NCI-H2029 treated with DMSO at 0.1 percent for 48 hours (cell line): ENCODE data around the gene ERBB4.

ENCODE experiments used
- DNase-seq: peaks from one replicate; lab custom pipeline; 2025; lab: John Stamatoyannopoulos, UW

ERBB4 gene

DNA sequence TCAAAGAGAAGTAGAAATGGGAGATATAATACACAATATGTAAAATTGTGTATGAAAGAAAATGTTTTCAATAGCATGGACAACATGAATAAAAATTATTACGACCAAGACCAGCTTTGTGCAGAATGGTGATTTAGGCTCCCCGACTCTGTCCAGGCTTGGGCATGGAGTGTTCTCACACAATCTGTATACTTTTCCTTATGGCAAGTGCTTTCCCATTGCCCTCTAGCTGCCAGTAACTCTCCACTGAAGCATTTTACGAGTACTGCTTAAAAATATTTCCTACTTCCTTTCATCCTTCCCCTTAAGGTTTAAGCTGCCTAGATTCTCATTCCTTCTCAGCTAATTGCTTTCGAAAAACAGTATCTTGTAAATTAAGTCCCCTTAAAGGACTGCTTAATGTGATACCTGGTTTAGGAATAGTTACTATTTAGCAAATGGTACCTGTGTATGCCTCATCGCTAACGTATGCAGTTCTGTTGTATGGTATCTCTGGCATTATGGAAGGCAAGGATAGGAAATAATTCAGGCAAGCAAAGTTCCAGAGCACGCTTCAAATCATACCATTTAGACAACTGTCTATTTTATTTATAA lies 714.6 kb downstream of the ERBB4 start:
- no peak for DNase-seq

DNA sequence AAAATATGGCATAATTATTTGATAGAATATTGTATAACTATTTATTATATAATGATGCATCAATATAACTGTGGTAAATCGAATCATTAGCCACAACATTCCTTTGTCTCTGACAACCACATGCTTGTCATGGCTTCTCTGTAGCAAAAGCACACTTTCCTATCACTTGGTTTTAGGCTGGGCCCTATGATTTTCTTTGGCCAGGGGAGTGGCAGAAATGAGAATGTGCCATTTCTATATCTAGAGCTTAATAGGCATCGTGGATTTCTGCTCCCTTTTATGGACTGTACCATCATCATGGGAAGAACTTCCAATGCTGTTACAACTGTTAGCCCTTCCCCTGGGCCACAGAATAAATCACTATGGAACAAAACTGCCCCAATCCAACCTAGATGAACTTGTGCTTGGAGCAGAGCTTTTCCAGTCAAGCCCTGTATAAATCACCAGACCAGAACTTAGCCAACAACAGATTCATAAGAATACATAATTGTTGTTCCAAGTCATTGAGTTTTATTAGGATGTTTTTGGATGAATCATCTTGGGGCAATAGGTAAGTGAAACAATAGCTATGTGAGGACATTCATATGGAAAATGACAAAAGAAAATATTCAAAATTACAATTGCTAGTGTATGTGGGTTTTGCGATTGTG lies 715.8 kb downstream of the ERBB4 start:
- no peak for DNase-seq

DNA sequence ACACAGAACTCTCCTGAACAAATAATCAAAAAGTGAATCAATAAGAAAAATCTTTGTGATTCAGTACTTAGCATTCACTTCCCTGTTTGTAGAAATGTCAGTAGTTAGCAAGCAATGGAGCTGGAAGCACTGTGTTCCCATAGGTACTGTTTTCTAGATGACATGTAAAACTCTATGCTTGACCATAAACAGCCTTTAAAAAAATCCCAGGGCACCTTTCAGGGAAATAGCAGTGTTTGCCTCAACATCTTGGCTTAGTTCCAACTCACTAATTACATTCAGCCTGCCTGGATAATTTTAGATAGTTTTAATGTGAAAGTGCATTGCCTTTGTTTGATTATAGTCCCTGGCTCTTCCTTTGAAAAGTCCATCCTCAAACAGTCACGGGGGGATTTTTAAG lies 721.8 kb downstream of the ERBB4 start:
- DNase-seq: no peak

DNA sequence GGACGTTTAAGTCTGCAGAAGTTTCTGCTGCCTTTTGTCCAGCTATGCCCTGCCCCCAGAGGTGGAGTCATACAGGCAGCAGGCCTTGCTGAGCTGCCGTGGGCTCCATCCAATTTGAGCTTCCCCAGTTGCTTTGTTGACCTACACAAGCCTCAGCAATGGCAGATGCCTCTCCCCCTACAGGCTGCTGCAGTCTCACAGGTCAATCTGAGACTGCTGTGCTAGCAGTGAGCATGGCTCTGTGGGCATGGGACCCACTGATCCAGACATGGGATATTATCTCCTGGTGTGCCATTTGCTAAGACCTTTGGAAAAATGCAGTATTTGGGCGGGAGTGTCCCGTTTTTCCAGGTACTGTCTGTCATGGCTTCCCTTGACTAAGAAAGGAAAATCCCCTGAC lies 726.0 kb downstream of the ERBB4 start:
- DNase-seq: no peak

DNA sequence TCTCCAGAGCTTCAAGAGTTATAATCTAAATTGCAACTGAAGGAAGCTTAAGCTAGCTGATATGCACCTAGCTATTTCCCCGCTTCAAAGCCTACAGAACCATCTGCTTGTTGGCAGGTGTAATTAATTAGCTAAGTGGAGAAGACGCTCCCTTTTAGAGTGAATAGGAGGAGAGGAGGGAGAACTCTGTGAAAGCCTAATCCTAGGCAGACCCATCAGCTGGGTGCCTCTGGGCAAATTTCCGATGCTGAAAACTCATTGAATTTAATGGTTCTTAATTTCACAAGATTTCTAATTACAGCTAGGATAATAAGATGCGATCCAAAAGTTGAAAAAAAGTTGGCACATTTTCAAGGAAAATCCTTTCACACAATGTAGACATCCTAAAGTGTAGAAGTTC lies 735.9 kb downstream of the ERBB4 start:
- no peak for DNase-seq

DNA sequence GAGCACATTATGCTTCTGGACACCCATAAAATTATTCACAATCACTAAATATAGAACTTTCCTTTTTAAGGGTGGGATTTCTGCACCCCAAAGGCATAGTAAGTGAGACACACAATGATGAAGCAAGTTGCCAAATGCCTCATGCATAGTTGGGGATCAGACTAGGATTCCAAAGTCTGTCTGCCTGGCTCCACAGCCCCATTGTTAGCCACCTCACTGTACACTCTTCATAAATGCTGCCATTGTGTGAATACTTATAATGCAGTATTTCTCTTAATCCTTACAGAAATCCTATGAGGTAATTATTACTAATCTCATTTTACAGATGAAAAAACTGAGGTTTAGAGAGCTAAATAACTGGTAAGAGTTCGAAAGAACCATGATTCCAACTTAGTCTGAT lies 738.6 kb downstream of the ERBB4 start:
- no peak for DNase-seq

DNA sequence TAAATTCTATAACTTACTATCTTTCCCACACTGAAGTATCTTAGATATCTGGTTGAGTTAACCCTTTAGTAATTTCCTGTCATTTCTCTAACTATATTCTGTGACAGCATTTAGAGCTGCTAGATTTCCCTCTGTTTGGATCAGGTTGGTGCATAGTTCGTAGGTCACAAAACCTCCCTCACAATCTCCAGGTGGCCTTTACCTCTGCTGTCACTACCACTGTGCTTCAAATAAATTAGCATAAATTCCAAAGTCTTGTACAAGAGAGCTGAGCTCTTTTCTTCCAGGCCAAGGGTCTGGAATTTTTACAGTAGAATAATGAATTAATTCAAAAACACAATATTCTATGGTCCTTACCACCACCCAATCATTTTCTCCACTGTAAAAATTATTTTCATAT lies 739.7 kb downstream of the ERBB4 start:
- no peak for DNase-seq

DNA sequence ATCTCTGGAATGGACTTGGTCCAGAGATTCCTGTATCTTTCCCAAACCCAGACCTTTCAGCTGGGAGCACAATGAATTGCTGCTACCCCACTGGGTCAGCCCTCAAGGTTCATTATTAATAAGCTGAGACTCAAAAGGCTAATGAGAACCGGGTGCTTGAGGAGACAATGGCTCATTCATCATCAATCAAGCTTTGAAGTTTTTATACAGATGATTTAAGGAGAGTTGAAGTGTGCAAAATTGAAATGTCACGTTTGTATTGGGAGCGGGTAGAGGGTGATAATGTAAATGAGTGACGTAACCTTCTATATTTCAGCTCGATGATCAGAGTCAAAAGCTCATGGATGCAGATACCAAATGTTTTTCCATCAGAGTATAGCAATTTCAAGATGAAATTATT lies 744.9 kb downstream of the ERBB4 start:
- no peak for DNase-seq

DNA sequence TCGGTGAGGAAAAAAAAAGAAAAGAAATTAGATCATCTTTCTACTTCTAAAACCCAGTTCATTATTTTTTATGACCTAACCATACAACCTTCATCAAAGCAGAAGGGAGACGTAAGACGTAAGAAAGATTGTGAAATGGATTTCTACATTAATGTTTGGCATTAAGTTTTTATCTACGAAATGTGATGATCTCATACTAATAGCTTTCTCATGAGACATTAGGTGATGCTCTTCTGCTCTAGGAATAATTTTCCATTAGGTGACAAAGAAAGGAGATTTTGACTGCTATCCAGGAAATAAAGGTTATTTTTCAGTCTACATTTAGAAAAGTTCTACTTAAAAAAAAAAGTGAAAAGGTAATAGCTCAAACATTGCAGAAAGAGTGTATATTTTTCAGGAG lies 748.6 kb downstream of the ERBB4 start:
- no peak for DNase-seq

DNA sequence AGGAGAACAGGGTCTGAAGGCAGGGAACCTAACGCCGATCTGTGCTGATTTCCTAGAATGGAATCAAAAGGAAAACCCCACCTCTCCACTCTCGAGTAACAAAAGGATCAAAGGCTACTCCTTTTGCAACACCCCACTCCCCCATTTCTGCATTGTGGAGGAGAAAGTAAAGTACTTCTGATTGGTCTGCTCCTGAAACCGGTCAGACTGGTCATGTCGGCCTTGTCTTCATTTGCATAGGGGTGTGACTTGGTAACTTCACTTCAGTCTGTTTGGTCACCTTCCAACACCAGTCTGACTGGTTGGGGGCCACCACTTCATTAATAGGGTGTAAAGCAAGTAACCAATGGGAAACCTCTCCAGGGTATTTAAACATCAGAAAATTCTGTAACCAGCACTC lies 771.9 kb downstream of the ERBB4 start:
- DNase-seq: no peak

DNA sequence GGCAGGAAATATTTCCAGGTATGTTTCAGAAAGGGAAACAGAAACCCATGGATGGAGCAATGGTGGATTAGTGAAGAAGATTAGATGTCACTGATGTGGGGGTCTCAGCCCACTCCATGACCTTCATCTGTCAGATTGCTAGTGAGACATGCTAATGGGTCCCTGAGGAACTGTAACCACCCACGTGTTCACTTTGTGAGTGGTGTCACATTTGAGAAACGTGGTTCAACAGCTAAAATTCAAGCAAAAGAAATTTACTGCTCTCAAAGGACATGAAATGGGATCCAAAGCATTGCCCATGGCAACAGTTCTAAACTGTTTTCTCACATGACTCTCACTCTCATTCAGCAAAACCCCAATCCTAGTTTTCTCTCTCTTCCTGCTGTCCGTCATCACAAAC lies 776.1 kb downstream of the ERBB4 start:
- DNase-seq: no peak

DNA sequence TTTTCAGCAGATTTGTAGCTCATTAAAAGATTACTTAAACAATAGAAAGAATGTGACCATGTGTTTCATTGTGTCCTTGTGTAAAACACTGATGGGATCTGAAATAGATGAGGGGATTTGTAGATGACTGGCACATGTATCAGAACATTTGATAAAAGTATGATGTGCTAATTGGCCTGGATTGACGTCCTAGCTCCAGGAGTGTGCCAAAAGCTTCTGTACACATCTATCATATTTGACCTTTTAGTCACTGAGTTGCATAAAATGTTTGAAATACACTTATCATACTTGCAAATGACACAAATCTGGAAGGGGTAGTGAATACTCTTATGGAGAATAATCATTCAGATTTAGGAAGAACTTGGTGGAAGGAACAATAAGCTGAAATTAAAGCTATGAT lies 778.5 kb downstream of the ERBB4 start:
- DNase-seq: no peak

DNA sequence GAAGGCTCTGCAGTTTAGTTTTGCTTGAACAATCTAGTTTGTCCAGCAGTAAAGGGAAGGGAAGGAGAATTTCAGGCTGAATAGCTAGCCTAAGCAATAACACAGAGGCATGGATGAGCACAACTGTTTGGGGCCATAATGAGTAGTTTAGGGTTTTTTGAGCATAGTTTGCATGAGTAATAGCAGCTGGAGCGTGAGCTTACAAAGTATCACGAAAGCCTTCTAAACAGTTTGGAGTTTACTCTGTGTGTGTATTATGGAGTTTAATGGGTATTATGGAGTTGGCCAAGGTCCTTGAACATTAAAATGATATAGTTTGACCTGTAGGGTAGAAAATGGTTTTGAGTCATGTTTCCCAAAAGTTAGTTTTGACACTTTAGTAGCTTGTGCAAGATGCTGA lies 782.3 kb downstream of the ERBB4 start:
- no peak for DNase-seq

DNA sequence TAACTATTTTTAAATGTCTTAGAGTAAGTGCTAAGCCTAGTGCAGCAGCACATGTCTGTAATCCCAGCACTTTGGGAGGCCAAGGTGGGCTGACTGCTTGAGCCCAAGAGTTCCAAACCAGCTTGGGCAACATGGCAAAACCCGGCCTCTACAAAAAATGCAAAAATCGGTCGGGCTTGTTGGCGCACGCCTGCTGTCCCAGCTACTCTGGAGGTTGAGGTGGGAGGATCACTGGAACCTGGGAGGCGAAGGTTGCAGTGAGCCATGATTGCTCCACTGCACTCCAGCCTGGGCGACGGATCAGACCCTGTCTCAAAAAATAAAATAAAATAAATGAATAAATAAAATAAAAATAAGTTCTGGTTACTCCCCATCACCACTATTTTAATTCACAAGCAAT lies 783.4 kb downstream of the ERBB4 start:
- DNase-seq: no peak

DNA sequence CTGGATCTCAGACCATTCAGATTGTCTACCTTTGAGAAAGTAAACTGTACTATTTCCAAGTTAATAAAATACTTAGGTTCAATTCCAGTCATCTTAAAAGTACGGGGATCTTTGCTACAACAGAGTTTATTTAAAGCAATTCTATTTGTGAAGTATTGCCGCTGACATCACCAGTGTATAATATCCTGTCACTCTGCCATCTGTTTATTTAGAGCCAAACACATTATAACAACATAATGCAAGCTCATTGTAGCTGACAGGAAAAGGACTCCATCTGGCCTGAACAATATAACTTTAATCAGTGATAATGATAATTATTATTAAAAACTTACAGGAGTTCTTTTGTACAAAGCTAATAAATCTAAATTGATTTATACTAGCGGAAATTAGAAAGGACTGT lies 786.8 kb downstream of the ERBB4 start:
- no peak for DNase-seq

DNA sequence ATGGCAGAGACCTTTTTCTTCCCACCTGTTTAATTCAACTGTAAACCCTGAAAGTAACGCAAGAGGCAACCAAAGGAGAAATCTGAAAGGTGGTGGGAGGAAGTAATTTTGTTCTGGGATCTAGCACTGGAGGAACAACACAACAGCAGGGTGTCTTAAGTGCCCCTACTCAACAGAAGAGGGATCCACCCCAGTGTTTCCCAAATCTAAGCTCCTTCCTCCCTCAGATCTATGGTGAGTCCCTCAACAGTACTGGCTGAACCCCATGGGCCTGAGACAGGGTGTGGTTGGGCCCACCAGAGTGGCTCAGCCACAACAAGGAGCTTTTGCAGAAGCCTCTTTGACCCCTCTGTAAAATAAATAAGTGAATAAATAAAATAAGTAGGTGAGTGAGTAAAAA lies 790.3 kb downstream of the ERBB4 start:
- no peak for DNase-seq

DNA sequence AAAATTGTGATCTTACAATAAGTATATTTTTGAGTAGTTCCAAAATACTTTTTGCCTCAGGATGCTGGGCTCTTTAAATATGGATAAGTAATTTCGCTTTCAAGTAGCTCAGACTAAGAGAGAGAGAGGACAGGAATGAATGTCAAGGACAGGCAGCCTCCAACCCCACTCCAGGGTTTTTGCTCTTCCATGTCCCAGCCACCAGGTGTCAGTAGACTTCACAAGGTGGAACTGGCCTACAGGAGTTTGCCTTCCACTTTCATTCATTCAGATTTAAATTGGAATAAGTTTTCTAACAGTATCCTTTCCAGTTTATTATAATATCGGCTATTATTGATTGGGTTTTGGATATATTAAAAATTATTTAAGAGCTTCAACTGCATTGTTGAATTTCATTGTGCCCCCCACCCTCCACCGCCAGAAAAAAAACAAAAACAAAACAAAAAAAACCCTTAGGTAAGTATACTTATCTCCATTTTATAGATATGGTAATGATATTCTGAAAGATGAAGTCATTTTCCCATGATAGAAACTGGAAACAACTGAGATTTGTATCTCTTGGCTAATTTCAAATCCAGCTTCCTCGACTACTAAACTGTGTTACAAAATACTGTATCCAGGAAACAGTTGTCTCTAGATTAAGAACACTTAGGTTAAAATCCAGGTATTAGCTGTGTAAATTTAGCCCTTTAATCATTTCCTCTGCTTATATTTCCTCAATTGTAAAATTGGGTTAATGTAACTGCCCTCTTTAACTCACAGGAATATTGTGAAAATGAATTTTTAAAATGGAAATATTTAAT lies 793.1 kb downstream of the ERBB4 start:
- DNase-seq: peak; percentile 72

DNA sequence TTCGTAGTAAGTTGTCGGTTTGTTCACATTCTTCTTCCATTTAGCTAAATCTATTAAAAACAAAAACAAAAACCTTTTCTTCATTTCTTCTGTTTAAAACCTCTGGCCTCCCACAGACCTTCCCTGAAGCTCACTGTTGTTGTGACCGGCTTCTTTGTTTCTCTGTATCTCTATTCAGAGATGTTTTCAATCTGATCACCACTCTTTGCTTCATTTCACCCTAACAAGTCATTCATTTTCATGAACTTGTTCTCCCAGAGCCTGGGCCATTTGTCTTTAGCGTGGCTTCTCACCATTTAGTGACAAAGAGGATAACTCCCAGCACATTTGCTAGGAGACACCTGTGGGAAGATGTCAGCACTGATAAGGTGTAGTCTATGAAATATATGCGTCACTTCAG lies 794.2 kb downstream of the ERBB4 start:
- DNase-seq: no peak

DNA sequence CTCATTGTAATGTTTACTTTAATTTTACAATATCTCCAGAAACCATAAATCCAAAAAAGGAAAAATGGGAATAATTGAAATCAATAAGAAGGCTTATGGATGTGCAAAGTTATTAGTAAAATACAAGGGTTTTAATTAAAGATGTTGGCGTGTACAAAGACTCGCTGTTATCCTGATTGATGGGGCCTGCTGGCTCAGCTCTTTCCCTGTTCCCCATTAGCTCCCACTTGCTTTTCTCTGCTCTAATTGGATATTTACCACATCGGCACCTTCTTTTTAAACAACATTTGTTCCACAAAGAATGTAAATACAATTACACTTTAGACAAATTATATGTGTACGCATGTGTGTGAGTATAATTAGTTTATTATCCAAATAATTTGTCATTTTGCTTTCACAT lies 796.6 kb downstream of the ERBB4 start:
- no peak for DNase-seq

DNA sequence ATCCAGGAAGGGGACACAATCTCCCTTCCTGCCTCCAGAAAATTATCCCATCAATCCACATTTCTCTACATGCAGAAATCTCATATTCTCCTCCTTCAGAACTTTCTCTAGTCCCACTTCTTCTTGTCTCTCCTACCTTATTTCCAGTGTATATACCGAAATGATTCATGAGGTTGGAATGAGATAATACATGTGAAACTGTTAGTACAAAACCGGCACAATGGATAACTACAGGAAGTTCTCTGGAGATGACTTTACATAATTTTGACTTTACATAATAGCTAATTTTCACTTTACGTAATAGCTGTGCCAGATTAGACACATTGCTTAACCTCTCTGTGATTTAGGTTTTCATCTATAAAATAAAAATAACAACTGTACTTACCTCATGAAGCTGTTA lies 801.3 kb downstream of the ERBB4 start:
- no peak for DNase-seq

DNA sequence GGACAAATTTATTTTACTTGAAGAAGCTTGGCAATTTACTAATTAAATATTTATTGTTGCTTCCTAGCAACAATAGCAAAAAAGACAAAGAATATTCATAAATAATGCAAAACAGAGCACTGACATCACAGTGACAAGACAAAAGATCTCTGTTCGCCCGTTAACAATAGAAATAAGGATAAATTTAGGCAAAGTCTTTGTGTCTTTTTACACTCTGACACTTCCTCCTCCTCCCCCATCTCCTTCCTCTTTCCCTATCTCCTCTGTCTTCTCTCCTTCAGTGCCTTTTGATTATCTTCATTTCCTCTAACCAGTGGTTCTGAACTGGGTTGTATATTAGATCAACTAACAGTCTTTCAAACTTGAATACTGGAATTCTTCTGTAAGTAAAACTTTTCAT lies 808.4 kb downstream of the ERBB4 start:
- DNase-seq: no peak

DNA sequence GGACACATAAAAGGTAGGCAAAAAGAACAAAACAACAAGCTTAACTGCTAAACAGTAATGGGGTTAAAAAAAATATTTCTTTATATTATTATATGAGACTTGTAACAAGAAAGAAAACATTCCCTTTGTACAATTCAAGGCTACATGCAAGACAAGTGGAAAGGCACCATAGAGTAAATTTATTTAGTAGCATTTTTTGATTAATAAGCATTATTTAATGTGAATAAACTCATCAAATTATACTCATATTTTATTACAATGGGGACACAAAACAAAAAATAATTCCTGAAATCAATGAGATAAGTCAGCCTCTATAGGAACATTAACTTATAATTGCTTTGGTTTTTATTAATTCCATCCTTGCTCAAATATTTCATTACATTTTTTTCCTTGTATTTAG lies 809.2 kb downstream of the ERBB4 start:
- DNase-seq: no peak

DNA sequence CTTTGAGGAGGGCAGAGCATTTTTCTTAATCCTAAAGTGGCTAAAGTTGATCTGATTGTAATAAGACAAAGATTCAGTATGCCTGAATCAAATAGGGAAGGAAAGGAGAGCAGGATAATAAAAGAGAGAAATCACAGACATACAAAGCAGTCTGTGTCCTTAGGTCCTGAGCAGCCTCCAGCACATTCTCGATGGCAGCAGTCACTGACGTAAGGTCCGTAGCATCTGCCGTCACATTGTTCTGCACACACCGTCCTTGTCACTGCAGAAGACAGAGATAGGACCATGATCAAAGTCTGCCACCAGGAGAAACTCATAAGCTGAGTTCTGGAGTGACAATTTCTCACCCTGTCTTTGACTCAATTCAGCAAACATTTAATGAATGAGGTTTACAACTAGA lies 813.7 kb downstream of the ERBB4 start:
- DNase-seq: no peak

DNA sequence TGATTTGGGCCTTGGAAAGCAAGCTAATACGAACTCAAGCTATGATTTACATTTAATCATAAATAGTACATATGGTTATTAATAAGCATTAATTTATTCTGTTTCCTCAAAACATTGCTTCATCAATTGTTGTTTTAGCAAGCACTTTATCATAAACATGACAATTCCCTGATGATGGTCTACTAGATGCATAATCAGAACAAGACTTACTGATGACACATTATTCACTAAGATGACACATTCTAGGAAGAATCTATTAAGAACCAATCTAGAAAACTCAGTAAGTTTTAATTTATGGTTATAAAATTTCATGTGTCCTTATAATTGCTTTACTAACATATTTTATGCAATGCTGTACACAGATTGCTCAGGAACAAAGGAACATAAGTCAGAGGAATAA lies 815.2 kb downstream of the ERBB4 start:
- no peak for DNase-seq
